ENCODE measurements around the gene PTK6.

GRCh38 chr20:63507083-63507743 lies 30.0 kb downstream of the PTK6 start:
- TF ChIP-seq POLR2A (IDR thresholded peaks at IDR 0.05) = no peak
- no peak for TF ChIP-seq CTCF (IDR thresholded peaks at IDR 0.05)
- no peak for TF ChIP-seq POLR2AphosphoS5 (IDR thresholded peaks at IDR 0.05)
- no peak for TF ChIP-seq EP300 (IDR thresholded peaks at IDR 0.05; ENCODE audit: low read depth)

Measured in transverse colon (tissue), 4 donors.